Endothelial cell of umbilical vein (primary cell): Measurements from ENCODE around the gene MIEF1. TPM values are rescaled to one million over a fixed set of nuclear protein-coding genes. Genes with fewer than 3 reads are reported as not detected.

Experiments used
- BruUV-seq: library from RNA; stranded (reverse); fragments of 400-500 nt; replicated peaks from 2 replicates; lab custom pipeline; 2021; lab: Mats Ljungman, UMichigan
- CTCF ChIA-PET: fragments of 300-600, 350-600 bp; sonication (Branson Sonifier 250); formaldehyde crosslinking; loops from one replicate; lab custom pipeline; 2021; ENCODE audit warnings: antibody characterized with exemption, inconsistent platforms; lab: Charles Lee
- POLR2A ChIA-PET: fragments of 300-600, 350-600 bp; sonication (Branson Sonifier 250); formaldehyde crosslinking; loops from one replicate; lab custom pipeline; 2021; ENCODE audit warnings: antibody characterized with exemption, inconsistent platforms; lab: Charles Lee
- DNase-seq: peaks from one replicate; pipeline ENCODE4 v3.0.0-alpha.2; 2011; ENCODE audit warnings: low read depth, low spot score
- FAIRE-seq: peaks from 2 replicates; lab custom pipeline; 2011; peaks lifted over from hg19 to GRCh38; lab: Jason Lieb, UNC
- H2AFZ ChIP-seq: 2 replicates; pipeline ENCODE4 v1.6.0; 2012; ENCODE audit warnings: low read depth, low read length, control low read depth, inconsistent platforms
- H3K27ac ChIP-seq: 2 replicates; pipeline ENCODE4 v1.5.1; 2011; ENCODE audit warnings: low read depth, mild to moderate bottlenecking, control low read depth, low read length, moderate library complexity; ENCODE audit not compliant: insufficient read depth
- H3K27me3 ChIP-seq, 2 experiments: 2 replicates each; pipeline versions ENCODE4 v1.6.0 to v1.6.1; 2011; ENCODE audit warnings: low read length in 2 of 2, mixed read lengths in 1 of 2; ENCODE audit not compliant: control insufficient read depth in 2 of 2, insufficient read depth in 2 of 2
- H3K36me3 ChIP-seq, 2 experiments: 2 replicates in 1 of 2; 3 replicates in 1 of 2; pipeline ENCODE4 v1.5.1; 2011; ENCODE audit warnings: low read length in 2 of 2, mild to moderate bottlenecking in 1 of 2, moderate library complexity in 1 of 2; ENCODE audit not compliant: control insufficient read depth in 2 of 2, insufficient read depth in 2 of 2; ENCODE audit errors: extremely low read depth in 1 of 2
- H3K4me1 ChIP-seq: 3 replicates; pipeline ENCODE4 v1.5.1; 2011; ENCODE audit warnings: mild to moderate bottlenecking, low read length; ENCODE audit not compliant: control insufficient read depth, insufficient read depth; ENCODE audit errors: extremely low read depth
- H3K4me2 ChIP-seq: 2 replicates; pipeline ENCODE4 v1.6.1; 2011; ENCODE audit warnings: low read length, control low read depth, mixed read lengths; ENCODE audit not compliant: insufficient read depth
- H3K4me3 ChIP-seq, 3 experiments: fragments of 200-600 bp in 1 of 3; sonication (generic), shearing (Covaris generic) in 1 of 3; replicated peaks in 1 of 3; 2 replicates each; pipeline ENCODE4 v1.5.1; 2011 to 2016; ENCODE audit warnings: control low read depth in 3 of 3, low read length in 3 of 3, mild to moderate bottlenecking in 2 of 3, inconsistent platforms in 1 of 3, low read depth in 1 of 3, moderate library complexity in 1 of 3; ENCODE audit not compliant: insufficient read depth in 1 of 3
- H3K79me2 ChIP-seq: 2 replicates; pipeline ENCODE4 v1.6.0; 2012; ENCODE audit warnings: low read length, inconsistent platforms; ENCODE audit not compliant: control insufficient read depth, insufficient read depth
- H3K9ac ChIP-seq: replicated peaks from 2 replicates; pipeline ENCODE3; 2011; ENCODE audit warnings: low read length, control low read depth; ENCODE audit not compliant: insufficient read depth; ENCODE audit errors: extremely low read depth
- H3K9me1 ChIP-seq: replicated peaks from 3 replicates; pipeline ENCODE4 v1.6.0; 2011; ENCODE audit warnings: mild to moderate bottlenecking, low read length; ENCODE audit not compliant: control insufficient read depth, insufficient read depth; ENCODE audit errors: extremely low read depth
- H3K9me3 ChIP-seq: replicated peaks from 2 replicates; pipeline ENCODE4 v1.5.1; 2012; ENCODE audit warnings: low read length, inconsistent platforms; ENCODE audit not compliant: control insufficient read depth, insufficient read depth
- H4K20me1 ChIP-seq: replicated peaks from 2 replicates; pipeline ENCODE3; 2011; ENCODE audit warnings: mild to moderate bottlenecking, low read length; ENCODE audit not compliant: control insufficient read depth, insufficient read depth; ENCODE audit errors: extremely low read depth
- CTCF ChIP-seq, 2 donors: IDR thresholded peaks; 1 replicate in 1 of 2; 2 replicates in 1 of 2; pipeline ENCODE4 v1.5.1; 2011; ENCODE audit warnings: low read length in 2 of 2, mild to moderate bottlenecking in 2 of 2, moderate library complexity in 2 of 2, control low read depth in 1 of 2, inconsistent platforms in 1 of 2, low read depth in 1 of 2; ENCODE audit not compliant: insufficient read depth in 1 of 2; ENCODE audit errors: extremely low read depth in 1 of 2
- EZH2 ChIP-seq: IDR thresholded peaks from 2 replicates; pipeline ENCODE4 v1.6.1; 2012; ENCODE audit warnings: borderline replicate concordance, low read depth, mild to moderate bottlenecking, moderate library complexity, low read length, inconsistent platforms; ENCODE audit not compliant: severe bottlenecking
- FOS ChIP-seq: IDR thresholded peaks from 2 replicates; pipeline ENCODE4 v1.6.1; 2011; ENCODE audit warnings: mild to moderate bottlenecking, low read length, moderate library complexity, borderline replicate concordance; ENCODE audit not compliant: insufficient read depth
- GATA2 ChIP-seq: IDR thresholded peaks from 2 replicates; pipeline ENCODE4 v1.7.0; 2011; ENCODE audit warnings: low read depth, mild to moderate bottlenecking, moderate library complexity, mixed read lengths, low read length; ENCODE audit not compliant: insufficient read length, insufficient read depth
- JUN ChIP-seq: IDR thresholded peaks from 2 replicates; pipeline ENCODE4 v1.6.1; 2011; ENCODE audit warnings: borderline replicate concordance, low read depth; ENCODE audit not compliant: insufficient read length, insufficient read depth
- MAX ChIP-seq: IDR thresholded peaks from 2 replicates; pipeline ENCODE4 v1.6.1; 2011; ENCODE audit not compliant: insufficient read depth, insufficient read length
- MYC ChIP-seq: IDR thresholded peaks from one replicate; pipeline ENCODE4 v1.6.1; 2011; ENCODE audit warnings: mild to moderate bottlenecking, low read depth, low read length
- POLR2A ChIP-seq: IDR thresholded peaks from 2 replicates; pipeline ENCODE4 v1.6.1; 2012; ENCODE audit warnings: low read depth, mild to moderate bottlenecking, control low read depth, low read length
- POLR2AphosphoS5 ChIP-seq: IDR thresholded peaks from 2 replicates; pipeline ENCODE4 v1.6.1; 2012; ENCODE audit warnings: low read depth, mild to moderate bottlenecking, control low read depth, low read length, moderate library complexity; ENCODE audit not compliant: insufficient read depth
- dilution Hi-C: fragments of 300-500 bp; cut with MboI; formaldehyde crosslinking; loops from one replicate; pipeline ENCODE4 v1.15.0; 2019; ENCODE audit warnings: low sequenced_read_pairs; ENCODE audit not compliant: extremely low pct_ligation_motif_present
- intact Hi-C: fragments of 100-400 bp; cut with micrococcal nuclease; formaldehyde crosslinking; loops from one replicate; pipeline ENCODE4 v1.10.0; 2022
- polyA plus RNA-seq, 4 experiments: library from polyadenylated mRNA; depleted of rRNA in 3 of 4; stranded (reverse) in 3 of 4; unstranded in 1 of 4; fragments of >200 nt; gene quantifications; 2 replicates each; pipeline versions ENCODE4 v1.2.1 to v1.2.3, GENCODE V29; 2011 to 2012; ENCODE audit warnings: missing spikeins in 1 of 4
- total RNA-seq: library from RNA; stranded (reverse); gene quantifications from 2 replicates; pipeline ENCODE4 v1.2.3, GENCODE V29; 2021

MIEF1 gene
- total and polyA plus RNA-seq, 2 donors (not counting 3 experiments of a cell fraction or from before 2014, with no cell fraction given): 14.2 to 31.1 TPM

GRCh38 chr22:39477542-39477941 lies 24.5 kb upstream of the MIEF1 start:
- dilution Hi-C loops: no loop called here
- Histone ChIP-seq H4K20me1 (no peaks in the 10 kb centered on the region), H3K79me2 (no peaks in the 10 kb centered on the region), H2AFZ (no peak overlapping the region), H3K4me1 (no peaks in the 10 kb centered on the region), H3K27ac (no peak overlapping the region), H3K27me3 (no peaks in the 10 kb centered on the region), H3K4me2 (no peak overlapping the region), H3K4me3 (no peak overlapping the region), H3K9ac (no peak overlapping the region), H3K9me3 (no peaks in the 10 kb centered on the region), H3K9me1 (no peaks in the 10 kb centered on the region), H3K36me3 (no peaks in the 10 kb centered on the region)
- ChIA-PET POLR2A (no interaction called here), CTCF (interaction anchor here (1.0 to 1.2 kb wide), 2 partner anchors 13 to 19 kb away, joined by 3 read pairs; no protein-coding TSS in a partner anchor)
- no peak for TF ChIP-seq MYC
- TF ChIP-seq CTCF (IDR thresholded peaks at IDR 0.05; ENCODE audit: extremely low read depth in 1 of 2, insufficient read depth in 1 of 2, low read depth in 1 of 2, low read length in 2 of 2): no peak
- no peak for TF ChIP-seq GATA2
- TF ChIP-seq POLR2AphosphoS5: no peak
- no peak for TF ChIP-seq POLR2A
- no peak for TF ChIP-seq JUN
- TF ChIP-seq FOS: no peak
- TF ChIP-seq EZH2: no peak
- TF ChIP-seq MAX: no peak
- no TSS peak for BruUV-seq
- FAIRE-seq (no peak), DNase-seq (no peak)
- intact Hi-C loops: no loop called here
